Measurements from ENCODE around the gene PFN1. TPM values are rescaled to one million over a fixed set of nuclear protein-coding genes. Genes with fewer than 3 reads are reported as not detected.

PFN1 gene
- total RNA-seq (496 TPM), polyA plus RNA-seq (ENCODE audit: insufficient read depth, low read depth, low replicate concordance) (614 TPM)
- long read RNA-seq, donor 1, transcript PFN1-201 (3 exons, 1,291 nt), result major isoform, 387 of 523 reads
- long read RNA-seq, donor 1, transcript PFN1-203 (2 exons, 1,173 nt), result minor isoform, 115 of 523 reads
- long read RNA-seq, donor 1, partial matches to known transcripts, result 11 of 523 reads
- long read RNA-seq, donor 1, other reads (novel, unspliced or antisense), result 10 of 523 reads
- long read RNA-seq, donor 2, transcript PFN1-201 (3 exons, 1,291 nt), result major isoform, 309 of 396 reads
- long read RNA-seq, donor 2, transcript PFN1-203 (2 exons, 1,173 nt), result minor isoform, 63 of 396 reads
- long read RNA-seq, donor 2, partial matches to known transcripts, result 8 of 396 reads
- long read RNA-seq, donor 2, other reads (novel, unspliced or antisense), result 16 of 396 reads
- long read RNA-seq, donor 3, transcript PFN1-203 (2 exons, 1,173 nt), result minor isoform, 60 of 443 reads
- long read RNA-seq, donor 3, transcript PFN1-201 (3 exons, 1,291 nt), result major isoform, 362 of 443 reads
- long read RNA-seq, donor 3, partial matches to known transcripts, result 11 of 443 reads
- long read RNA-seq, donor 3, other reads (novel, unspliced or antisense), result 10 of 443 reads
- long read RNA-seq, donor 4, transcript PFN1-203 (2 exons, 1,173 nt), result minor isoform, 20 of 307 reads
- long read RNA-seq, donor 4, transcript PFN1-201 (3 exons, 1,291 nt), result major isoform, 276 of 307 reads
- long read RNA-seq, donor 4, partial matches to known transcripts, result 6 of 307 reads
- long read RNA-seq, donor 4, other reads (novel, unspliced or antisense), result 5 of 307 reads
- long read RNA-seq, donor 5, transcript PFN1-201 (3 exons, 1,291 nt), result major isoform, 38 of 50 reads
- long read RNA-seq, donor 5, partial matches to known transcripts, result 9 of 50 reads
- long read RNA-seq, donor 5, other reads (novel, unspliced or antisense), result 0 of 50 reads
- long read RNA-seq, donor 6, transcript PFN1-203 (2 exons, 1,173 nt), result minor isoform, 91 of 514 reads
- long read RNA-seq, donor 6, transcript PFN1-201 (3 exons, 1,291 nt), result major isoform, 409 of 514 reads
- long read RNA-seq, donor 6, partial matches to known transcripts, result 6 of 514 reads
- long read RNA-seq, donor 6, other reads (novel, unspliced or antisense), result 8 of 514 reads
- long read RNA-seq, donor 7, transcript PFN1-201 (3 exons, 1,291 nt), result major isoform, 234 of 250 reads
- long read RNA-seq, donor 7, transcript PFN1-203 (2 exons, 1,173 nt), result minor isoform, 9 of 250 reads
- long read RNA-seq, donor 7, partial matches to known transcripts, result 0 of 250 reads
- long read RNA-seq, donor 7, other reads (novel, unspliced or antisense), result 7 of 250 reads
- long read RNA-seq, donor 8, transcript PFN1-203 (2 exons, 1,173 nt), result minor isoform, 78 of 699 reads
- long read RNA-seq, donor 8, transcript PFN1-201 (3 exons, 1,291 nt), result major isoform, 507 of 699 reads
- long read RNA-seq, donor 8, partial matches to known transcripts, result 98 of 699 reads
- long read RNA-seq, donor 8, other reads (novel, unspliced or antisense), result 16 of 699 reads
- long read RNA-seq, donor 9, transcript PFN1-203 (2 exons, 1,173 nt), result minor isoform, 53 of 285 reads
- long read RNA-seq, donor 9, transcript PFN1-201 (3 exons, 1,291 nt), result major isoform, 227 of 285 reads
- long read RNA-seq, donor 9, partial matches to known transcripts, result 0 of 285 reads
- long read RNA-seq, donor 9, other reads (novel, unspliced or antisense), result 5 of 285 reads
- long read RNA-seq, donor 10, transcript PFN1-201 (3 exons, 1,291 nt), result major isoform, 339 of 479 reads
- long read RNA-seq, donor 10, transcript PFN1-203 (2 exons, 1,173 nt), result minor isoform, 69 of 479 reads
- long read RNA-seq, donor 10, partial matches to known transcripts, result 64 of 479 reads
- long read RNA-seq, donor 10, other reads (novel, unspliced or antisense), result 7 of 479 reads

- intact Hi-C loops (cut with DNase I), result no loop called here
- Histone ChIP-seq H3K27me3 (ENCODE audit: control insufficient read depth, insufficient read depth, low read length) (no peaks in the 10 kb centered on the region), H3K36me3 (ENCODE audit: control insufficient read depth in 2 of 3, insufficient read depth in 3 of 3, low read length in 3 of 3) (peaks cover 6 to 21% (median 11%) of the 10 kb centered on the region in 3 donors), H3K9ac (ENCODE audit: low read length in 3 of 3) (peak within 1 kb of the TSS; percentile 72 to 87 (median 86)), H3K9me3 (ENCODE audit: control insufficient read depth in 2 of 3, insufficient read depth in 1 of 3, low read length in 3 of 3) (no peaks in the 10 kb centered on the region), H3K4me1 (ENCODE audit: control insufficient read depth in 2 of 3, insufficient read depth in 2 of 3, low read depth in 1 of 3, low read length in 3 of 3) (peaks cover 0 to 29% (median 14%) of the 10 kb centered on the region in 3 donors), H3K27ac (ENCODE audit: low read depth in 2 of 2, low read length in 2 of 2) (peak within 1 kb of the TSS; percentile 97 to 98), H3K4me3 (ENCODE audit: low read length in 3 of 3) (peak within 1 kb of the TSS; percentile 83 to 95 (median 85))
- peak; percentile 90 to 96 (median 94) for DNase-seq
- no peak for FAIRE-seq
- TF ChIP-seq, protein P1, sequence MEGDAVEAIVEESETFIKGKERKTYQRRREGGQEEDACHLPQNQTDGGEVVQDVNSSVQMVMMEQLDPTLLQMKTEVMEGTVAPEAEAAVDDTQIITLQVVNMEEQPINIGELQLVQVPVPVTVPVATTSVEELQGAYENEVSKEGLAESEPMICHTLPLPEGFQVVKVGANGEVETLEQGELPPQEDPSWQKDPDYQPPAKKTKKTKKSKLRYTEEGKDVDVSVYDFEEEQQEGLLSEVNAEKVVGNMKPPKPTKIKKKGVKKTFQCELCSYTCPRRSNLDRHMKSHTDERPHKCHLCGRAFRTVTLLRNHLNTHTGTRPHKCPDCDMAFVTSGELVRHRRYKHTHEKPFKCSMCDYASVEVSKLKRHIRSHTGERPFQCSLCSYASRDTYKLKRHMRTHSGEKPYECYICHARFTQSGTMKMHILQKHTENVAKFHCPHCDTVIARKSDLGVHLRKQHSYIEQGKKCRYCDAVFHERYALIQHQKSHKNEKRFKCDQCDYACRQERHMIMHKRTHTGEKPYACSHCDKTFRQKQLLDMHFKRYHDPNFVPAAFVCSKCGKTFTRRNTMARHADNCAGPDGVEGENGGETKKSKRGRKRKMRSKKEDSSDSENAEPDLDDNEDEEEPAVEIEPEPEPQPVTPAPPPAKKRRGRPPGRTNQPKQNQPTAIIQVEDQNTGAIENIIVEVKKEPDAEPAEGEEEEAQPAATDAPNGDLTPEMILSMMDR (IDR thresholded peaks at IDR 0.05; ENCODE audit: borderline replicate concordance, extremely low read depth, insufficient read depth), result no peak
Measured at GRCh38 chr17:4948166-4948930, at the start of gene PFN1. TSS of gene PFN1 (minus strand) at chr17:4948530. CDS start at chr17:4948394, 136 bp downstream.

DNA sequence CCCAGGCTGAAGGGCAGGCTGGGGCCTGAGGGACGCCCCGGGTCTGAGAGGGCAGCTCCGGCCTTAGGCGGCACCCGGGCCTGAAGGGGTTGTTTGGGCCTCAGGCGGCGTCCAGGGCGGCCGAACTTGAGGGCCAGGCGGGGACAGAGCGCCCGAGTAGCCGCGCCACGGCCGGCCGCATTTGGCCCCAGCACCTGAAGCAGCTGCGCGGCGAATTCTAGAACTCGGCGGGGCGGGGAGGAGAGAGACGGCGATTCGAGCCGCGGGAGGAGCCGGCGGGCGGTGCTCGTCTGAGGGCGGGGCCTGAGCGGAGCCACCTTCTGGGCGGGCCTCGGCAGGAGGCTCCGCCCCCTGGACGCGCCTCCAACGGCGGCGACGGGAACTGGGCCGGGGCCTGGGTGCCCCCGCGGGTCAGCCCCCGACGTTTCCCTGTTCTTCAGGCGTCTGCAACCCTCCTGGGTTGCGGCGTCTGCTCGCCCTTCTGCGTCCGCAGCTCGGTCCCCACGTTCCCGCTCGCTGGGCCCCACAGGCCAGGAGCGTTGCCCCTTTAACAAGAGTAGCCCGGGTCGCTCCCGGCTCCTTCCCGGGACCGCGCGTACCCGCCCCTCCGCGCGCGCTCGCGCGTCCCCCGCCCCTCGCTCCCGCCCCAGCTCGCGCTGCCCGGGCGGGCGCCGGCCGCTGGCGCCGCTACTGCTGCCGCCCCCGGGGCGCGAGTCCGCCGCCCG is 49.1 kb upstream of the PFN1 start, which contains the start of the genes INCA1 and KIF1C:
INCA1 (minus strand) TSS at position 221 of the 725 bp plus-strand sequence. CDS start 3,085 bp downstream, outside the sequence.
KIF1C (plus strand) TSS at position 649 of the 725 bp plus-strand sequence. CDS start 2,297 bp downstream, outside the sequence.
- FAIRE-seq, result no peak
- intact Hi-C loops (cut with DNase I), result no loop called here
- DNase-seq, result peak; percentile 94 to 98 (median 97)
- H3K9me3 ChIP-seq (ENCODE audit: control insufficient read depth in 2 of 3, insufficient read depth in 1 of 3, low read length in 3 of 3), result no peaks in the 10 kb centered on the region
- peaks cover 0 to 15% (median 11%) of the 10 kb centered on the region in 3 donors for H3K36me3 ChIP-seq (ENCODE audit: control insufficient read depth in 2 of 3, insufficient read depth in 3 of 3, low read length in 3 of 3)
- H3K9ac ChIP-seq (ENCODE audit: low read length in 3 of 3), result peak within 1 kb of the TSS; percentile 77 to 80 (median 79)
- peak within 1 kb of the TSS; percentile 84 to 90 for H3K27ac ChIP-seq (ENCODE audit: low read depth in 2 of 2, low read length in 2 of 2)
- H3K4me1 ChIP-seq (ENCODE audit: control insufficient read depth in 2 of 3, insufficient read depth in 2 of 3, low read depth in 1 of 3, low read length in 3 of 3), result peaks cover 0 to 20% (median 4%) of the 10 kb centered on the region in 3 donors
- TF ChIP-seq, protein P1 (IDR thresholded peaks at IDR 0.05; ENCODE audit: borderline replicate concordance, extremely low read depth, insufficient read depth), result peak; percentile 2
- peak within 1 kb of the TSS; percentile 69 to 91 (median 81) for H3K4me3 ChIP-seq (ENCODE audit: low read length in 3 of 3)
- no peaks in the 10 kb centered on the region for H3K27me3 ChIP-seq (ENCODE audit: control insufficient read depth, insufficient read depth, low read length)
